ENCODE results near the gene USP11.
A peak's percentile ranks its signal among the peaks of the same experiment; 100 is the strongest.

Gene USP11

GRCh38 chrX:47201345-47201944 lies 31.4 kb upstream of the USP11 start:
- H3K4me1 ChIP-seq (ENCODE audit: insufficient read depth, poor library complexity, severe bottlenecking) = no peaks in the 10 kb centered on the region
- H3K4me3 ChIP-seq (ENCODE audit: severe bottlenecking) = no peak overlapping the region
- ATAC-seq (ENCODE audit: low read depth) = no peak
- no peak overlapping the region for H3K27ac ChIP-seq (ENCODE audit: poor library complexity, severe bottlenecking)
- no peaks in the 10 kb centered on the region for H3K9me3 ChIP-seq (ENCODE audit: severe bottlenecking)
- no peak for DNase-seq (ENCODE audit: low spot score)
- H3K27me3 ChIP-seq (ENCODE audit: insufficient read depth, poor library complexity, severe bottlenecking) = no peaks in the 10 kb centered on the region
- no peak for TF ChIP-seq CTCF (IDR thresholded peaks at IDR 0.05; ENCODE audit: poor library complexity, severe bottlenecking)
- H3K36me3 ChIP-seq (ENCODE audit: low read depth) = peaks cover 81% of the 10 kb centered on the region

- Histone ChIP-seq H3K27me3 (ENCODE audit: insufficient read depth, poor library complexity, severe bottlenecking) (no peaks in the 10 kb centered on the region), H3K9me3 (ENCODE audit: severe bottlenecking) (no peaks in the 10 kb centered on the region), H3K4me3 (ENCODE audit: severe bottlenecking) (no peak overlapping the region), H3K36me3 (ENCODE audit: low read depth) (peaks cover 82% of the 10 kb centered on the region), H3K4me1 (ENCODE audit: insufficient read depth, poor library complexity, severe bottlenecking) (no peaks in the 10 kb centered on the region), H3K27ac (ENCODE audit: poor library complexity, severe bottlenecking) (no peak overlapping the region)
- TF ChIP-seq CTCF (IDR thresholded peaks at IDR 0.05; ENCODE audit: poor library complexity, severe bottlenecking) = no peak
- no peak for ATAC-seq (ENCODE audit: low read depth)
- no peak for DNase-seq (ENCODE audit: low spot score)
Observed at GRCh38 chrX:47202316-47202715, 30.5 kb upstream of the USP11 start.

GRCh38 chrX:47202877-47203276 lies 29.9 kb upstream of the USP11 start:
- no peaks in the 10 kb centered on the region for H3K27me3 ChIP-seq (ENCODE audit: insufficient read depth, poor library complexity, severe bottlenecking)
- no peak for TF ChIP-seq CTCF (IDR thresholded peaks at IDR 0.05; ENCODE audit: poor library complexity, severe bottlenecking)
- no peaks in the 10 kb centered on the region for H3K9me3 ChIP-seq (ENCODE audit: severe bottlenecking)
- H3K36me3 ChIP-seq (ENCODE audit: low read depth) = peaks cover 80% of the 10 kb centered on the region
- H3K27ac ChIP-seq (ENCODE audit: poor library complexity, severe bottlenecking) = no peak overlapping the region
- no peak overlapping the region for H3K4me3 ChIP-seq (ENCODE audit: severe bottlenecking)
- no peaks in the 10 kb centered on the region for H3K4me1 ChIP-seq (ENCODE audit: insufficient read depth, poor library complexity, severe bottlenecking)
- no peak for DNase-seq (ENCODE audit: low spot score)
- ATAC-seq (ENCODE audit: low read depth) = no peak

GRCh38 chrX:47204970-47205369 lies 27.8 kb upstream of the USP11 start:
- Histone ChIP-seq H3K9me3 (ENCODE audit: severe bottlenecking) (no peaks in the 10 kb centered on the region), H3K4me1 (ENCODE audit: insufficient read depth, poor library complexity, severe bottlenecking) (no peaks in the 10 kb centered on the region), H3K4me3 (ENCODE audit: severe bottlenecking) (no peak overlapping the region), H3K36me3 (ENCODE audit: low read depth) (peaks cover 78% of the 10 kb centered on the region), H3K27me3 (ENCODE audit: insufficient read depth, poor library complexity, severe bottlenecking) (no peaks in the 10 kb centered on the region), H3K27ac (ENCODE audit: poor library complexity, severe bottlenecking) (no peak overlapping the region)
- DNase-seq (ENCODE audit: low spot score) = no peak
- TF ChIP-seq CTCF (IDR thresholded peaks at IDR 0.05; ENCODE audit: poor library complexity, severe bottlenecking) = no peak
- no peak for ATAC-seq (ENCODE audit: low read depth)

GRCh38 chrX:47206316-47206715 lies 26.5 kb upstream of the USP11 start:
- peak; percentile 36; the same call in 1 of the 3 replicates for ATAC-seq (ENCODE audit: low read depth)
- TF ChIP-seq CTCF (IDR thresholded peaks at IDR 0.05; ENCODE audit: poor library complexity, severe bottlenecking) = no peak
- no peaks in the 10 kb centered on the region for H3K9me3 ChIP-seq (ENCODE audit: severe bottlenecking)
- H3K27ac ChIP-seq (ENCODE audit: poor library complexity, severe bottlenecking) = no peak overlapping the region
- H3K27me3 ChIP-seq (ENCODE audit: insufficient read depth, poor library complexity, severe bottlenecking) = no peaks in the 10 kb centered on the region
- H3K4me3 ChIP-seq (ENCODE audit: severe bottlenecking) = no peak overlapping the region
- H3K36me3 ChIP-seq (ENCODE audit: low read depth) = peaks cover 76% of the 10 kb centered on the region
- DNase-seq (ENCODE audit: low spot score) = no peak
- H3K4me1 ChIP-seq (ENCODE audit: insufficient read depth, poor library complexity, severe bottlenecking) = no peaks in the 10 kb centered on the region
